ENCODE data around the gene CPNE1.

DNA sequence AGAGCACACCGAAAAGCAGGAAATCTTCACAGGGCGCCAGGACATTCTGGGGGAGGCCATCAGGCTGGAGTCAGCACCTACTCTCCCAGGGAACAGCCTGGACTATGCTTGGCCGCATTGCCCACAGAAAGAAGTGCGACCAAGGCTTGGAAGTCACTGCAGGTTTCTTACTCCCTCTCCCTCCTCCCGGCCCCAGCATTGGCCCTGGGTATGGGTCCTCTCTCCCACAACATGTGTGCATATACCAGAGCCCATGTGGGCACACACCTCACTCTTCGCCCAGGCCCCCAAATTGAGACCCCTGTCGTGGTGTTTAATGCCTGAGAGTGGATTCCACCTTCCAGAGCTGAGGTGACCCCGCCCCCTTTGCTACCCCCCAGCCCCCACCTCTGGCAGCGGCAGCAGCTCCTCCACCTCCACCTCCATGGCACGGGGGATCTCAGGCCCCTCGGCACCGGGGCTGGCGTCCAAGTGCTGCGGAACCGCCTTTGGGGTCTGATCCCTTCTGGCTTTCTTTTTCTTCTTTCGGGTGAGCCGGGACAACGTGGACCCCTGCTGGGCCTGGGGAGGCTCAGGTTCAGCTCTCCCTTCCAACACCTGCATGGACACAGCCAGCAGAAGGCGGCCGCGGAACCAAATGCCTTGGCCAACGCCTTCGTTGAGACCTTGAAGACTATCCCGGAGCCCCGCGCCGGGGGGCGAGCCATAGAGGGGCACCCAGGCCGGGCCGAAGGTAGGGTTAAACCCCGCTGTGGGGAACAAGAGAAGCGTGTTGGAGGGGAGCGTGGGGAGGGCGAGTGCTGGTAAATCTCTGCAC is 64.3 kb downstream of the CPNE1 start:
- TF ChIP-seq GATA2 (IDR thresholded peaks at IDR 0.05; ENCODE audit: low read depth, low read length) (no peak), GATA3 (IDR thresholded peaks at IDR 0.05; ENCODE audit: low read depth, low read length) (no peak)

Measured in SH-SY5Y (cell line).